NCI-H1048 (cell line): Measurements from ENCODE around the gene HDAC11.
"Not testable (repeated sequence)": the region's sequence is repeated elsewhere in the genome, so short reads cannot be mapped to it uniquely, and the experiment has no call there.

ENCODE experiments used
- DNase-seq: peaks from one replicate; lab custom pipeline; 2025; lab: John Stamatoyannopoulos, UW

Gene HDAC11

DNA sequence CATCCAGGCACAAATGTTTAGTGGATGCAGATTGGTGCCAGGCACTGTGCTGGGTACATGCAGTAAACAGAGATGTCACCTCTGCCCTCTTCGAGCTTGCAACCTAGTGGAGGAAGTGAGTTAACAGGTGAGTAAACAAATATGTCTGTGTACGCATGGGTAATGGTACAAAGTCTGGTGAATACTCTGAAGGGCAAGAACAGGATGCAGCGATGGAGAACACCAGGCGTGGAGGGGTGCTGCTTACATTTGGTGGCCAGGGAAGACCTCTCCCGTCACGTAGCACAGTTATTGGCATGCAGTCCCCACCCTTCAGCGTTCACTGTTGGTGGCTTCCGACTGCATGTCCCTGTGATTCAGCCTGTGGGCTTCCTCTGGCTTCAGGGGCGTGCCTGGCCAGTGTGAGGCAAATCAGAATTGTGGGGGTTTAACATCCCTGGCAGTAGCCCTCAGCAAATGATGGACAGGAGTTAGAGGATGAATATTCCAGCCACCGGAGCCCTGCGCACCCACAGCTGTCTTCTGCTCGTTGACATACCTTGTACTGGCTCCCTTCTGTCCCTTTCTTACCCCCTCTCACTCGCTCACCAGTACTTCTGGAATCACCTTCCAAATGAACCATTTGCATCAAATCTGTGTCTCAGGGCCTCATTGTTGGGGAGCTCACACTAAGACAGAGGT is 9.1 kb upstream of the HDAC11 start:
- DNase-seq, result no peak

DNA sequence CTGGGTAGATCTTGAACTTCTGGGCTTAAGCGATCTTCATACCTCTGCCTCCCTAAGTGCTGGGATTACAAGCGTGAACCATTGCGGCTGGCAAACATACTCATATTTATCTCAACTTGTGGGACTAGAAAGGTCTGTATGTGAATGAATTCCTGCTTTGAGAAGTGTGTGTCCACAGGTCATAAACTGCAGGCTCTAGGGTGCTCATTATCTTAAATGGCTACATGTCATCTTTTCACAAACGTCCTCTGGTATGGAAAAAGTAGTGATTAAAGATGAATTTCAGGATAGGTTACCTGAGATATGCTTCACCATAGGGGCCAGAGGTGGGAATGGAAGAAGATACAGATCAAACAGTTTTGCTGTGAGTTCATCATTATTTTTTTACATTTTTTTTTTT is 7.8 kb upstream of the HDAC11 start:
- DNase-seq, result no peak

DNA sequence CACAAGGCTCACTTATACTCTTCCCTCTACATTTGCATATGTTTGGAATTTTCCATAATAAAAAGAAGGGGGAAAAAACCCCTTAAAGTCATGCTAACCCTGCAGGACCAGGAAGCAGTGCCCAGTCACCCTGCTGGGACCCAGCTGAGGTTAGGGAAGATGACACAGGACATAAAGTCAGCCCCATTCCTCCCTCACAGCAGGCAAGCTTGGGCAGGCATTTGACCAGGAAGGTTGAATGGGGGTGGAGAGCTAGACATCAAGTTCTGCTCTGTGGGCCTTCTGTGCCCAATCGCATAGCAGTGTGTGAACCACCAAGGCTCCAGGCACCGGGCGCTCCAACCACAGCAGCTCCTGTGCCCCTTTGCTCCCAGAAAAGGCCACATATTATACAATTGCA is 7.1 kb upstream of the HDAC11 start:
- DNase-seq, result no peak

DNA sequence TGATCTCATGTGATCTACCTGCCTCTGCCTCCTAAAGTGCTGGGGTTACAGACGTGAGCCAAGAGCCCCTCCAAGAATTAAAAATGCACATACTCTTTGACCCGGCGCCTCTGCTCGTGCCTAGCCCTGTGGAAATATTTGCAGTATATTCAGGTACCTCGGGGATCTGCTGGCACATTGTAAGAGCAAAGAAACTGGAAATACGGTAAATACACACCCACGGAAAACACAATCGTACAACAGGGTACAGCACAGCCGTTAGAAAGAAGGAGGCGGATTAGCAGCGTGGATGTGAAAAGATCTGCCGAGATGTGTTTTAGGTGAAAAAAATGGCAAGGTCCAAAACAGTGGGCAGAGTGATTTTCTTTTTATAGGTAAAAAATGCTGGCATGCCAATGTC is 6.1 kb upstream of the HDAC11 start:
- no peak for DNase-seq

DNA sequence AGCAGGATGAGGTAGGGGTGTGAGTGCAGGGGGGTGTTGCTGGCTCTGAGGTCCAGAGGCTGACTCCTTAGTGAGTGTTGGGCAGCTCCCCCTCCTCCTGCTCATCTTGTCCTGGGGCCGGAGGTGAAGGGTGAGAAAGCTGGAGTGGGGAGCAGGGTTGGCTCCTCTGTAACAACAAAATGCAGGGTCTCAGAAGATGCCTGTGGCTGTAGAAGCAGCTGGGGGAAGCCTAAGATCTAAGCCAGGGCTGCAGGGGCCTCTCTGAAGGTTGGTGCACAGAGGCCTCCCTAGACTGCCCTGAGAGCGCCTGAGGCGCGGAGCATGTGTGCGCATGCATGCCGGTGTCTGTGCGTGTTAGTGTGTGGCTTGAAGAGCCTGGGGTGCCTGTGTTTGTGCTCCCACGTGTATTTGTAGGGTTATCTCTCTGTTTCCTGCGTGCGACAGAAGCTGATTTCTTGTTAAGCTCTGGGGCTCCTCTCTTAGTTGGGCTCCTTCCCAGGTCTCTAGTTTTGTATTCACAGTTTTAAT is 5.3 kb upstream of the HDAC11 start:
- DNase-seq, result no peak

DNA sequence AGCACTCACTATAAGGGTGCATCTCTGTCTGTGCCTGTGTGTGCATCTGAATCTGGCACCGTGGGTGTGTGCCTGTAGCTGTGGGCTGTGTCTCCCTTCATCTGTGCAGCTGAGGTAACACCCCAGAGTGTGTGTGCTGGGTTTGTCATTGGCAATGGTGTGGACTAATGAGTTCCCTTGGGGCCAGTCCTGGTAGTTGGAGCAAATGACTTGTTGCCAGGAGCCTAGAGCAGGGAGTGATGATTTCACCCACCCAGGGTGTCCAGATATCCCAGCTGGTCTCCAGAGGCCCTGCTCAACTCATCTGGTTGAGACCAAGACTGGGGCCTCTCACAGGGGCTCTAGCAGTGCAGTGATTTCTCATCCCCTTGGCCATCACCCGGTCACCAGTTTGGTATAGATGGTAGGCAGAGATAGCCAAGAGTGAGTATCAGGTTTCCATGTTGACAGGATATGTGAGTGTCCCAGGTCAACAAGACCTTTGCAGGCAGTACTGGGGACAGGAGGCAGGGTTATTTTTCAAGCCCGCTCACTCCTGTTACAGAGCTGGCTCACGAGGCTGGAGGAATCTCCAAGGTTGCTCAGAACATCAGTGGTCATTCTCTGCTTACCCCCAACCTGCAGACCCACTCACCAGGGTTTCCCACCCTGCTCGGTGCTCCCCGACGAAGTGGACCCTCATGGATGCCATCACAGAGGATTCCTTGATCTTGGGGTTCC is 4.1 kb upstream of the HDAC11 start:
- no peak for DNase-seq

DNA sequence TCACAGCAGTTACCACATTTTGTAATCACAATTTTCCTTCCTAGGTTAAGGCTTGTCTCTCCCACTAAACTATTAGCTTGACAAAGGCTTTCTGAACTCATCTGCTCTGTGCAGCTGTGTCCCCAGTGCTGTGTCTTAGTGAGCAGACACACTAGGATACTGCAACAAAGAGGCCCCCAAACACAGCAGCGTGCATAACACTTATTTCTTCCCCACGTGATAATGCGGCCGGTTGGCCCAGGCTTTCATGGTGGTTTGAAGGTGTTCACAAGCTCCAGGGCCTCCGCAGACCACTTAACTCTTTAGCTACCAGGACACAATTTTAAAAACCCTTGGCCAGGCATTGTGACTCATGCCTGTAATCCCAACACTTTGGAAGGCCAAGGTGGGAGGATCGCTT is 2.2 kb upstream of the HDAC11 start:
- DNase-seq, result no peak

DNA sequence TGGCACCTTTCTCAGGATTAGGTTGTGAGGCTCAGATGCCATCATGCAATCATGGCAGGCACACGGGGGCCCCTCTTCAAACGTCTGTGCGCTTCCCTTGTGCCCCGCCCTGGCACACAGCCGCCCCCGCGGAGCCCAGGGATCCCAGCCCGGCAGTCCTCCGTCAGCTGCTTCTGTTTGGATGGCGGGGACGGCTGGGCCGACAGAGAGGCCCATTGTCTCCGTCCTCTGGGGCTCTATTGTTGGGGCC is 849 bp upstream of the HDAC11 start:
- no peak for DNase-seq

DNA sequence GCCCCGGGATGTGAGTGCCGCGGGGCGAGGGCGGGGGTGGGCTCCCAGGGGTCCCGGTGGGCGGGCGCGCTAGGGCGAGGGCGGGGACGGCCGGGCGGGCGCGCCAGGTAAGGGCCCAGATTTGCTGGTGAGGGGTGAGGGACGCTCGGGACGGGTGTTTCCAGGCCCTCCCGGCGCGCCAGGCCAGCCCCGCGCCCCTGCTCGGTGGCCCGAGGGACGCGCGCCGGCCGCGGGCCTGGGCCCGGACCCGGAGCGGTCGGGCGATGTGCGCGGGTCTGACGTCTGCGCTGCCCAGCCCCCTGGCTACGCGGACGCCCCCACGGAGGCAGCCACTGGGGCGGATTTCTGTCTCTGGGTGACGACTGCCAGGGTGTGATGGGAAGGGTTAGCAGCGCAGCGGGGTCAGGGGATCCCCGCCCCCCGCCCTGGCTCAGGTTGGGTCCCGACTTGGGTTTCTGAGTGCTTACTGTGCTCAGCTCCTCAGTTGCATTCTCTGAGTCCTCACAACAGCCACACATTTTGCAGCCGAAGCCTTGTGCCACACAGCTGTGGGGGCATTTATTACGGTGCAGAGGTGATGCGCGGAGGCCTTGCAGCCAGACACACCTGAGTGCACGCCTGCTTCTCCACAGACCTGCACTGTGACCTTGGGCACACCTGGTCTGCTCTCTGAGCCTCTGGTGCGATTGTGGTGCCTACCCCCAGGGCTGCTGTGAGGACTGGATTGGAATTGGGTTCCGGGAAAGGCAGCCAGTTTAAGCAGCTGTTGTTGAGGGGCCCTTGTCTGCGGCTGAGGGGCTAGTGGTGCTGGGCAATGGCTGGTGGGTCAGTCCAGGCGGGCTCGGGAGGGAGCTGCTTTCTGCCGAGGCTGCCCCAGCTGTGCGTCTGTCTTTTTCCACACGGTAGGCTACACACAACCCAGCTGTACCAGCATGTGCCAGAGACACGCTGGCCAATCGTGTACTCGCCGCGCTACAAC is 523 bp downstream of the HDAC11 start:
- DNase-seq, result no peak

DNA sequence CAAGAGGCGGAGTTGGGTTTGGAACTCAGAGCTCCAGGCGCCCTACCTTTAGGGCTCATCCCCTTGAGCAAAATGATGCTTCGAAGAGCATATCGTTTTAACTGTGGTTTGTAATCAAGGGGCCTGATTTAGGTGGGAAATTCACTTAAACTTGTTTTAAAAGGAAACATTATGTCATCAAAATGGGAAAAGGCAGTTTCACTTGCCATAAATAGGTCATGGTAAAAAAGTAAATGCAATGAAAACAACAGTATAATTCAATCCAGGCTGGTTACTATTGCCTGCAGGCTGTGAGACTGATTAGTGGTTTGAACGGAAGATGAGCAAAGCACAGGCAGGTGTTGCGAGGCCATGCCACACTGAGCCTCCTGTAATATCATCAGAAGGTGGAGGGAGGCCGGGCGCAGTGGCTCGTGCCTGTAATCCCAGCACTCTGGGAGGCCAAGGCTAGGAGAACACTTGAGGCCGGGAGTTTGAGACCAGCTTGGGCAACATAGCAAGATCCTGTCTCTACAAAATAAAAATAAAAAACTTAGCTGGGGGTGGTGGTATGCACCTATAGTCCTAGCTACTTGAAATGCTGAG is 2.1 kb downstream of the HDAC11 start:
- no peak for DNase-seq

DNA sequence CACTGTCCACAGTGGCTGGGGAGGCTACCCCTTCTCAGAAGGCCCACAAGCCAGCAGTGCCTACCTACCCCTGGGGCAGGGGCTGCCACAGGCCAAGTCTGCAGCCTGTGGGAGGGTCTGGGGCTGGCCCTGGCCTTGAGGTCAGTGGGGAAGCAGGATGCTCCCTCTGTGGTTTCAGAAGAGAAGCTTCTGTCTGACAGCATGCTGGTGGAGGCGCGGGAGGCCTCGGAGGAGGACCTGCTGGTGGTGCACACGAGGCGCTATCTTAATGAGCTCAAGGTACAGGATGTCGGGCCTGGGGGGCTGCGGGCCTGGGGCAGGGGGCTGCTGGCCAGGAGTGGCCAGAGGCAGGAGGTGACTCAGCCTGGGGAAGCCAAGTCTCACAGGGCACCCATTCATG is 3.2 kb downstream of the HDAC11 start:
- DNase-seq, result no peak

DNA sequence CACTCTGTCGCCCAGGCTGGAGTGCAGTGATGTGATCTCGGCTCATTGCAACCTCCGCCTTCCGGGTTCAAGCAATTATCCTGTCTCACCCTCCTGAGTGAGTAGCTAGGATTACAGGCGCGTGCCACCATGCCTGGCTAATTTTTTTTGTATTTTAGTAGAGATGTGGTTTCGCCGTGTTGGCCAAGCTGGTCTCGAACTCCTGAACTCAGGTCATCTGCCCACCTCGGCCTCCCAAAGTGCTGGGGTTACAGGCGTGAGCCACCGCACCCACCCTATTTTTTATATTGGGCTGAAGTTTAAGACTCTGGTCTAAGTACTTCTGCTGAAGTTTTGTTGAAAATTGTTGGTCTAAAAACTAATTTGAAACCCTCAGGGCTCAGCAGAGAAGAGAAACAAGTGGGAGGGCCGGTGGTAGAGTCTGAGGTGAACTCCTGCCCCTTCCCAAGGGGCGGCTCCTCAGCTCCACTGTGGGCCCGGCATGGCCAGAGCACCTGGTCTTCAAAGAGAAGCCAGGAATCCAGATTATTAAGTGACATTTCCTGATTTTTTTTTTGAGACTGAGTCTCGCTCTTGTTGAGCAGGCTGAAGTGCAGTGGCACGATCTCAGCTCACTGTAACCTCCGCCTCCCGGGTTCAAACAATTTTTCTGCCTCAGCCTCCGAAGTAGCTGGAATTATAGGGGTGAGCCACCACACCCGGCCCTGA is 4.0 kb downstream of the HDAC11 start:
- no peak for DNase-seq

DNA sequence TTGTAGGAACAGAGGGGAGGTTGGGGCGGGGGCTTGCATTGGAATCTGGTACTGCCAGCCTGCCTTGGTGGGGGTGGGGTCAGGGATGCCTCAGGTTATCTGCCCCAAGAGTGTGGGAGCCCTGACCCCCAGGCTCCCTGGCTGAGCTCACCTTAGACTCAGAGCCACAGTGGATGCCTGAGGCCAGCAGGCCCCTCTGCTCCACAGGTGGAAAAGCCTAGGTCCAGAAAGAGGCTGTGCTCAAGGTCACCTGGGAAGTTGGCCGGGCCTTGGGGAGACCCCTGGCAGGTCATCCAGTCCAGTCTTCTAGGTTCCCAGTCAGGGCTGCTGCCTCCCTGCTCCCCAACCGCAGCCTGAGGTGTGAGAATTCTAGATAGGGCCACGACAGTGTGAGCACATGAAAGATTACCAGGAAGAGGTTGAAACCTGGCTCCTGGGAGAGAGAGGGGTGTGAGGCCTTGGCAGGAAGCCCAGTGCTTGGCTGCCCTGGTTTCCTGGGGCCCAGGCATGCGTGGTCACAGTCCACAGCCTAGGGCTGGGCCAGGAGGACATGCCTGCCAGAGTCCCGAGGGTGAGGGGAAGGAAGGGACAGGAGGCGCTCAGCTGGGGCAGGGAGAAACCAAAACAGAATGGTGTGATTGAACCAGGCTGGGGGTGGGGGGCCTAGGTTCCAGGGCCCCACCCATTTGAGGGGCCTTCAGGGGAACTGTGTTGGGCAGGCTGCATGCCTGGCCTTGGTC is 4.9 kb downstream of the HDAC11 start:
- DNase-seq, result no peak

DNA sequence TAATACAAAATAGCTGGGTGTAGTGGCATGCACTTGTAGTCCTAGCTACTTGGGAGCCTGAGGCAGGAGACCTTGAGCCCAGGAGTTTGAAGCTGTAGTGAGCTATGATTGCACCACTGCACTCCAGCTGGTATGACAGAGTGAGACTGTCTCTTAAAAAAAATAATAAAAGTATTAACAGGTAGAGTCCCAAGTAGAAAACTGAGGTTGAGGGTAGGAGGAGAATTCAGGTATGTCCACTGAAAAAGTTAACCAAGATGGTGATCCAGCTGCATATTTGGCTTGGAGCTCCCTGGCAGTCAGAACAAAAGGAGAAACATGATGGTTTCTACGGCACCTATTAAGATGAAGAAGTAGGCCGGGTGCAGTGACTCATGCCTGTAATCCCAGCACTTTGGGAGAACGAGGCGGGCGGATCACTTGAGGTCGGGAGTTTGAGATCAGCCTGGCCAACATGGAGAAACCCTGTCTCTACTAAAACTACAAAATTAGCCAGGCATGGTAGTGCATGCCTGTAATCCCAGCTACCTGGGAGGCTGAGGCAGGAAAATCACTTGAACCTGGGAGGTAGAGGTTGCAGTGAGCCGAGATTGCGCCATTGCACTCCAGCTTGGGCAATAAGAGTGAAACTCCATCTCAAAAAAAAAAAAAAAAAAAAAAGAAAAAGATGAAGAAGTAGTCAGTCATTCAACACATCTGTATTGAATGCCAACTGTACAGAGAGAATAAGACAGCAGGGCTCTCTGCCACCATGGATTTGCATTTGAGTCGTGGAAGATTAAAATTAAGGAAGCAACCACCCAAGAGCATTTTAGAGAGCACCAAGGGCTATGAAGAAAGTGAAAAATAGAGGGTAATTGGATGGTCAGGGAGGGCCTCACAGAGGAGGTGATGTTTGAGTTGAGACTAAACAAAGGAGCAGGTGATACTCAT is 5.8 kb downstream of the HDAC11 start:
- DNase-seq, result not testable (repeated sequence)

DNA sequence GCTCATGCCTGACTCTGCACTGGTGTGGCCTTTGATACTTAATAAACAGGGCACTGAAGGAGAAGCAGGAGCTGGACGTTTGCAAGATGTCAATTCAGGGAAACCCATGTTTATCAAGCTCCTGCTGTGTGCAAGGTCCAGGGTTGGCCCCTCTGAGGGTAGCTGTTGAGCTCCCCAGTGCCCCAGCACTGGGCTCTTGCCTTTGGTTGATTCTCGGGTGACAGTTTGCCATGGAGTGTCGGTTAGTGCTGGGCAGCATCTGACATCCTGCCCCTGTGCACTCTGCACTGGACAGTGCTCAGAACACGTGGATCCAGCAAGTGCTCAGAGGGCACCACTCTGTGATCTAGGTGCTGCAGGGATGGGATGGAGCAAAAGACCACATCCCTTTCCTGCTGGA is 7.3 kb downstream of the HDAC11 start:
- DNase-seq, result no peak

DNA sequence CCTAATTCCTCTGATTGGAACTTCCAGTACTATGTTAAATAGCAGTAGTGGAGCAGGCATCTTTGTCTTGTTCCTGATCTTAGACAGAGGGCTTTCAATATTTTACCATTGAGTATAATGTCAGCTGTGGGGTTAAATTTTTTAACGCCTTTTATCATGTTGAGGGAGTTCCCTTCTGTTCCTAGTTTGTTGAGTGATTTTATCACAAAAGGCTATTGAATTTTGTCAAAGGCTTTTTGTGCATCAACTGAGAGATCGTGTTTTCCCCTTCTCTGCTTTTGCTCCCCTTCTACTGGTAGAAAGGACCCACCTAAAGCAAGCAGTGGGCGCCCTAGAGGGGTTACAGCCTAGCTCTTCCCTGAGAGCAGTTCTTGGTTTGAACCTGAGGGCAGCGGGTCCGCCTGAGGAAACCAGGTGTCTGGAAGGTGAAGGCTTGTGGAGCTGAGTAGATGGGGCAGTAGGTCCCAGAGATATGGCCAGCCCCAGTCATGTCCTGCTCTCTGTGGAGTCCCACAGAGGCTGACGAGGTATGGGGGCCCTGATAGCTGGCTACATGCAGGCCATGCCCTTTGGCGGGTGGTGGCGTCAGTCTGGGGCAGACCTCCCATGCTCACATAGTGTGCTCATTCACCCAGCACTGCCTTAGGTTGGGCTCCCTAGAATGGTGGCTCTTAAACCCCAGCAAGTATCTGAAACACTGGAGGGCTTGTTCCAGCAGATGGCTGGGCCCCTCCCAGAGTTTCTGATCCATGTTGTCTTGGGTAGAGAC is 11.3 kb downstream of the HDAC11 start:
- DNase-seq, result no peak

DNA sequence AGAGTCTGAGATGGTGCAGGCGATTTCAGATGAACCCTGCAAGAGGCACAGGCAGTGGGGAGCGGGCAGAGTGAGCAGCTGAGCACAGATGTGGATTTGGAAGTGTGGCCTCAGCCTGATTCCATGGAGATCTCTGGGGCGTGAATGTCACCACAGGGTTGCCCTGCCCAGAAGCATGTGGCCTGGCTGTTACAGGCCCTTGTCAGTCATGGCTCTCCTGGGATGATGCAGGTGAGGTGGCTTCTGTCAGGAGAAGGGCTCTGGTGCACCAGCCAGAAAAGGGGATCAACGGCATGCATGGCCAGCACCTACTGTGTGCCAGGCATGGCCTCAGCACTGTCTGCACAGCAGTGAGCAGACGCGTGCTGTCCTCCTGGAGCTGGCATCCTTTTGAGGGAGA is 11.9 kb downstream of the HDAC11 start:
- no peak for DNase-seq

DNA sequence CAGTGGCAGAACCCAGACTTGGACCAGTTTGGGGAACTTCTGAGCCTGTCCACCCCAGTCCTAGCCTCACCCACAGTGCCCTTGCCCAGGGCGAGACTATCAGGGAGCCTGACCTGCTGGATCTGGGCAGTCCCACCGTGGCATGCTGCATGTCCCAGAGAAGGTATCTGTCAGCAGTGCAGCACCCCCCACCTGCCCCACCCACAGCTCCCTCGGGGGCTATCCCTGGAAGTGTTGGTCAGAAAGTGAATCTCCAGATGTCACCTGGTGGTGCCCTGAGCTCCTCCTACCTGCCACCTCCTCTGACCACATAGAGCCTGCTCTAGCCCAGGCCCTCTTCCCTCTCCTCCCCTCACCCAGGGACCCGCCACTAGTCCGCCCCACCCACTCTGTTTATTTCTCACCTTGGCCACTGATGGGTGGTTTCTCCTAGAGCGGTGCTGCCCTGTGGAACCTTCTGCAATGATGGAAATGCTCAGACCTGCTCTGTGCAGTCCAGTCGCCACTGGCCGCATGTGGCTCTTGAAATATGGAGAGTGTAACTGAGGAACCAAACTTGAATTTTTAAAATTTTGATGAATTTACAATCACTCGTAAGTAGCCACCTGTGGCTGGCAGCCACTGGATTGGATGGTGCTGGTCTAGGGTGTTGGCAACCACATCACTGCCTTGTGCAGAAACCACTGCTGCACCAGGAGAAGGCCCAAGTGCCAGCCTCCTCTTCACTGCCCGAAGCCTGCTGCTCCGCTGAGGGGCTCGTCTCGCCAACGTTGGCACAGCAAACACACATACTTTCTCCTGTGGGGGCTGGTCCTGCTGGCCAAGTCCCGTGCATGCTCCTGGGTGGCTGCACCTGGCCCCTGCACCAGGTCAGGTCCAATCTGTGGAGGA is 13.1 kb downstream of the HDAC11 start:
- no peak for DNase-seq
